ENCODE results near the gene MOK.

The MOK gene

DNA sequence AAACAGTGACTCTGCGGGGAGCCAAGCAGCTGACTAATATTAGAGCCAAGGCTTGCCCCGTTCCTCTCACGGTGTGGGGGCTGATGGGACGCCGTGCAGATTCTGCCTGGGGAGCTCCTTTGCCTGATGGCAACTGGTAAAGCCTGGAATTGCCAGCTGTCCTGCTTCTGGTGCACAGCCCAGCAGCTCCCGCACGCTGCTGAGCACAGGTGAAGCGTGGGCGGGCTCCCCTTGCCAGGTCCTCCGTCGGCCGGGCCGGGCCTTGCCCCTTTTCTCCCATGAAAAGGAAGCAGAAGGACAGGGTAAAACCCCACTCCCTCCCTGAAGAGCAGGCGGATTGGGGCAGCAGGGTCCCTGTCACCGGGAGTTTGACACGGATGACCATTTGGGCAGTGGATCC lies 86.3 kb downstream of the MOK start:
- Histone ChIP-seq H3K9me3 (ENCODE audit: insufficient read depth, low read length) (no peaks in the 10 kb centered on the region), H3K9ac (ENCODE audit: low read length) (no peak overlapping the region)

DNA sequence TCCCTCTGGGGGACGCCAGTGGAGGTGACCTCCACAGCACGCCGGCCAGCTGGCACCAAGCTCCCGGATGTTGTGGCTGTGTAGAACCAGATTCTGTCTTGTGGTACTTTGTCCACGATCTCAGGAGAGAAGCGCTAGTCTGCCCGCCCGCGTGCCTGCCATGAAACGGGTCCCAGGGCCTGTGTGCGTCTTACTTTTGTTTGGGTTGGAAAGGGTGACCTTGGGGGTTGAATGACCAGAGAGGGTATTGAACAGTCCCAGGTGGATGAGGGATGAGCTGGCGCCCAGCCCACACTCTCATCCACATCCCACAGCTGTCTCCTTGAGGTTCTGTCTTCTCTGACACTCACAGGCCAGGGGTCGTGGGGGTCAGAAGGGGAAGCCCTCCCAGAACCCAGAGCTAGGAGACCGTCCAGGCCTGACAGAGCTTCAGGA lies 87.0 kb downstream of the MOK start:
- no peaks in the 10 kb centered on the region for H4K20me1 ChIP-seq (ENCODE audit: low read depth, low read length)
- no peaks in the 10 kb centered on the region for H3K9me2 ChIP-seq (replicated peaks; ENCODE audit: insufficient read depth, low read length)
- H3K4me2 ChIP-seq (ENCODE audit: low read depth, low read length, poor library complexity, severe bottlenecking): no peak overlapping the region
- no peaks in the 10 kb centered on the region for H3K79me2 ChIP-seq (ENCODE audit: insufficient read depth, low read length)
- TF ChIP-seq, protein P1, sequence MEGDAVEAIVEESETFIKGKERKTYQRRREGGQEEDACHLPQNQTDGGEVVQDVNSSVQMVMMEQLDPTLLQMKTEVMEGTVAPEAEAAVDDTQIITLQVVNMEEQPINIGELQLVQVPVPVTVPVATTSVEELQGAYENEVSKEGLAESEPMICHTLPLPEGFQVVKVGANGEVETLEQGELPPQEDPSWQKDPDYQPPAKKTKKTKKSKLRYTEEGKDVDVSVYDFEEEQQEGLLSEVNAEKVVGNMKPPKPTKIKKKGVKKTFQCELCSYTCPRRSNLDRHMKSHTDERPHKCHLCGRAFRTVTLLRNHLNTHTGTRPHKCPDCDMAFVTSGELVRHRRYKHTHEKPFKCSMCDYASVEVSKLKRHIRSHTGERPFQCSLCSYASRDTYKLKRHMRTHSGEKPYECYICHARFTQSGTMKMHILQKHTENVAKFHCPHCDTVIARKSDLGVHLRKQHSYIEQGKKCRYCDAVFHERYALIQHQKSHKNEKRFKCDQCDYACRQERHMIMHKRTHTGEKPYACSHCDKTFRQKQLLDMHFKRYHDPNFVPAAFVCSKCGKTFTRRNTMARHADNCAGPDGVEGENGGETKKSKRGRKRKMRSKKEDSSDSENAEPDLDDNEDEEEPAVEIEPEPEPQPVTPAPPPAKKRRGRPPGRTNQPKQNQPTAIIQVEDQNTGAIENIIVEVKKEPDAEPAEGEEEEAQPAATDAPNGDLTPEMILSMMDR (IDR thresholded peaks at IDR 0.05; ENCODE audit: insufficient read depth, low read length, poor library complexity, severe bottlenecking): no peak
- no peak for TF ChIP-seq EZH2phosphoT487 (conservative IDR thresholded peaks at IDR 0.05; ENCODE audit: low read length)
- no peak overlapping the region for H3K27ac ChIP-seq (ENCODE audit: low read depth, low read length)
- H3K9me3 ChIP-seq (ENCODE audit: insufficient read depth, low read length): no peaks in the 10 kb centered on the region
- H3F3A ChIP-seq (ENCODE audit: insufficient read depth): 0 out of 2 replicates have a peak, but pooled peaks cover 3% of the 10 kb centered on the region
- no peak overlapping the region for H3K4me3 ChIP-seq (ENCODE audit: insufficient read depth, low read length, poor library complexity, severe bottlenecking)
- H3K9ac ChIP-seq (ENCODE audit: low read length): no peak overlapping the region
- H3K27me3 ChIP-seq (ENCODE audit: low read length): no peaks in the 10 kb centered on the region
- H2AFZ ChIP-seq (ENCODE audit: low read depth, low read length, severe bottlenecking): no peak overlapping the region
- no peaks in the 10 kb centered on the region for H3K36me3 ChIP-seq (ENCODE audit: low read length)

More for the DNA sequence above, 86.3 kb downstream of the MOK start:
- no peaks in the 10 kb centered on the region for H3K79me2 ChIP-seq (ENCODE audit: insufficient read depth, low read length)
- no peak for TF ChIP-seq EZH2phosphoT487 (conservative IDR thresholded peaks at IDR 0.05; ENCODE audit: low read length)
- TF ChIP-seq, protein P1 (IDR thresholded peaks at IDR 0.05; ENCODE audit: insufficient read depth, low read length, poor library complexity, severe bottlenecking): no peak
- no peaks in the 10 kb centered on the region for H3K9me2 ChIP-seq (replicated peaks; ENCODE audit: insufficient read depth, low read length)
- H4K20me1 ChIP-seq (ENCODE audit: low read depth, low read length): no peaks in the 10 kb centered on the region
- H3F3A ChIP-seq (ENCODE audit: insufficient read depth): 0 out of 2 replicates have a peak, but pooled peaks cover 6% of the 10 kb centered on the region
- no peaks in the 10 kb centered on the region for H3K27me3 ChIP-seq (ENCODE audit: low read length)
- no peaks in the 10 kb centered on the region for H3K36me3 ChIP-seq (ENCODE audit: low read length)
- H3K27ac ChIP-seq (ENCODE audit: low read depth, low read length): no peak overlapping the region
- H3K4me2 ChIP-seq (ENCODE audit: low read depth, low read length, poor library complexity, severe bottlenecking): no peak overlapping the region
- no peak overlapping the region for H2AFZ ChIP-seq (ENCODE audit: low read depth, low read length, severe bottlenecking)
- no peak overlapping the region for H3K4me3 ChIP-seq (ENCODE audit: insufficient read depth, low read length, poor library complexity, severe bottlenecking)

DNA sequence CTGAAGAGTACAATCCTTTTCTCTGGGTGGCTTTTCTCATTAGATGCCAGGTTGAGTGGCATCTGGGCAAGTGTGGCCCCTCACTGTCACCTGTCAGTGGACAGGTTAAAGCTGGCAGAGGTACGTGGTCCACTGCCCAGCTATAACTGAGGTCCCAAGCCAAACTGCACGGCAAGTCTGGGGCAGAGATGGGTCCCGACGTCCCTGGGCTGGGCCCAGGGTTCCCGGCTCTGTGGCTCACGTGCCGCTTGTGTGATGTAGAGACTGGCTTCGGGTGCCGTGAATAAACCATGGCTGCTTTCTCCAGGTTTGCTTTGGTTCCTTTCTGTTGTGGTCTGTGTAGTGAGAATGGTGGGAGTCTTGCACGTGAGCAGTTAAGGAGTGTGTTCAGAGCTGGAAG lies 87.6 kb downstream of the MOK start:
- Histone ChIP-seq H3K9me3 (ENCODE audit: insufficient read depth, low read length) (no peaks in the 10 kb centered on the region), H3K9me2 (replicated peaks; ENCODE audit: insufficient read depth, low read length) (no peaks in the 10 kb centered on the region), H2AFZ (ENCODE audit: low read depth, low read length, severe bottlenecking) (no peak overlapping the region), H3F3A (ENCODE audit: insufficient read depth) (0 out of 2 replicates have a peak, but pooled peaks cover 3% of the 10 kb centered on the region), H4K20me1 (ENCODE audit: low read depth, low read length) (no peaks in the 10 kb centered on the region), H3K79me2 (ENCODE audit: insufficient read depth, low read length) (no peaks in the 10 kb centered on the region), H3K36me3 (ENCODE audit: low read length) (no peaks in the 10 kb centered on the region), H3K27me3 (ENCODE audit: low read length) (no peaks in the 10 kb centered on the region), H3K4me2 (ENCODE audit: low read depth, low read length, poor library complexity, severe bottlenecking) (no peak overlapping the region), H3K4me3 (ENCODE audit: insufficient read depth, low read length, poor library complexity, severe bottlenecking) (no peak overlapping the region), H3K27ac (ENCODE audit: low read depth, low read length) (no peak overlapping the region), H3K9ac (ENCODE audit: low read length) (no peak overlapping the region)
- TF ChIP-seq EZH2phosphoT487 (conservative IDR thresholded peaks at IDR 0.05; ENCODE audit: low read length): no peak
- TF ChIP-seq, protein P1 (IDR thresholded peaks at IDR 0.05; ENCODE audit: insufficient read depth, low read length, poor library complexity, severe bottlenecking): no peak

Measured in SU-DHL-6 (cell line).